Renal pelvis (tissue), 4 donors: ENCODE measurements around the gene PRDM15. TPM values are rescaled to one million over a fixed set of nuclear protein-coding genes. Genes with fewer than 3 reads are reported as not detected.

Experiments used
- DNase-seq: peaks from one replicate; pipeline ENCODE4 v3.0.0-alpha.2; 2013
- polyA plus RNA-seq, 3 donors: library from polyadenylated mRNA; unstranded; fragments of 120-200 nt; gene quantifications; one replicate each; pipeline ENCODE4 v1.2.1, GENCODE V29; 2013; ENCODE audit not compliant: insufficient read length in 3 of 3

The PRDM15 gene
- polyA plus RNA-seq, 3 donors, result 6.8 to 8.1 (median 7.8) TPM

- no peak for DNase-seq
Observed at GRCh38 chr21:41885341-41886024, 6.3 kb upstream of the PRDM15 start.

GRCh38 chr21:41884501-41885030 is 5.4 kb upstream of the PRDM15 start:
- DNase-seq, result no peak

GRCh38 chr21:41883582-41883981 is 4.4 kb upstream of the PRDM15 start:
- no peak for DNase-seq

GRCh38 chr21:41881051-41881450 is 1.9 kb upstream of the PRDM15 start:
- DNase-seq, result no peak

GRCh38 chr21:41880153-41880552 is 1.0 kb upstream of the PRDM15 start:
- DNase-seq, result no peak

- peak; percentile 84 for DNase-seq
Observed at GRCh38 chr21:41878831-41879189, 334 bp downstream of the PRDM15 start.

GRCh38 chr21:41877901-41878830 is 978 bp downstream of the PRDM15 start:
- peak; percentile 44 for DNase-seq

- no peak for DNase-seq
Observed at GRCh38 chr21:41876928-41877652, 2.1 kb downstream of the PRDM15 start.

GRCh38 chr21:41876396-41876795 is 2.7 kb downstream of the PRDM15 start:
- DNase-seq, result no peak

GRCh38 chr21:41875086-41875485 is 4.1 kb downstream of the PRDM15 start:
- DNase-seq, result no peak

GRCh38 chr21:41874611-41875010 is 4.5 kb downstream of the PRDM15 start:
- DNase-seq, result no peak

- no peak for DNase-seq
Observed at GRCh38 chr21:41873426-41873825, 5.7 kb downstream of the PRDM15 start.

- no peak for DNase-seq
Observed at GRCh38 chr21:41873005-41873404, 6.1 kb downstream of the PRDM15 start.

GRCh38 chr21:41871293-41872030 is 7.7 kb downstream of the PRDM15 start:
- DNase-seq, result no peak

- no peak for DNase-seq
Observed at GRCh38 chr21:41869771-41870170, 9.4 kb downstream of the PRDM15 start.

GRCh38 chr21:41868062-41868710 is 11.0 kb downstream of the PRDM15 start:
- DNase-seq, result no peak

- DNase-seq, result no peak
Observed at GRCh38 chr21:41867313-41867712, 11.8 kb downstream of the PRDM15 start.

- DNase-seq, result no peak
Observed at GRCh38 chr21:41866274-41866809, 12.8 kb downstream of the PRDM15 start.

- DNase-seq, result no peak
Observed at GRCh38 chr21:41865002-41865777, 14.0 kb downstream of the PRDM15 start.
